ENCODE results near the gene SRSF12.
"Not testable (repeated sequence)": the region's sequence is repeated elsewhere in the genome, so short reads cannot be mapped to it uniquely, and the experiment has no call there.

Gene SRSF12

DNA sequence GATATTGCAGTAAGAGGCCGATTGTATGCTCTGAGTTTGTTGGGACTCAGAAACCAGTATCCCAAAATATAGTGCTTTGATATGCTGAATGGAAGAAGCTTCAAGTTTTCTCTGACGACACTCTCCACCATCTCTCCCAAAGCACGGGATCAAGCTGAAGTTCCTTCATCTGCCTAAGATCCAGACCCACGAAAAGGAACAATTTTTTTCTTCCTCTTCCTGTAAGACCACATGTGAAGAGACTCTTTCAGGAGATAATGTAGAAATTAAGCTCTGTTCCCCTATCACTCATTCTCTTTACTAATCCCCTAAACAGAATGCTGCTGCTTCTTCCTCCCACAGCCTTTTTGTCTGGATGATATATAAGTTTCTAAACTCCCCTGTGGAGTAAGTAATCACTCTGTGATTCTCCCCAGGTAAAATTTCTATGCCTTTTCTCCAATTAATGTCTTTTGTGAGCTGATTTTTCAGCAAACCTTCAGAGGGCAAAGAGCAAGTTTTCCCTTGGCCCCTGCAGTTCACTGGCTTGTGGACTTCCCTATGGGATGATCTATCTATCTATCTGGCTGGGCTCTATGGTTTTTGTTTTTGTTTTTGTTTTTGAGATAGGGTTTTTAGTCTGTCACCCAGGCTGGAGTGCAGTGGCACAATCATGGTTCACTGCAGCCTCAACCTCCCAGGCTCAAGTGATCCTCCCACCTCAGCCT, 50.8 kb downstream of the SRSF12 start:
- H4K5ac ChIP-seq (ENCODE audit: low read length) = no peak overlapping the region
- WGBS (ENCODE audit: extremely low coverage, insufficient coverage, low lambda C conversion rate) = no CpG with 5 or more reads among the region's 4 CpGs
- H3K9ac ChIP-seq (ENCODE audit: low read length) = no peak overlapping the region
- H3K27ac ChIP-seq (ENCODE audit: low read depth, low read length) = no peak overlapping the region
- H2BK120ac ChIP-seq (ENCODE audit: low read depth, low read length) = no peak overlapping the region
- no peaks in the 10 kb centered on the region for H3K4me1 ChIP-seq (ENCODE audit: control insufficient read depth, low read depth, low read length)
- no peak overlapping the region for H3K4ac ChIP-seq (ENCODE audit: low read depth, low read length)
- no peak overlapping the region for H4K8ac ChIP-seq (ENCODE audit: low read depth, low read length)
- H3K4me3 ChIP-seq (ENCODE audit: low read length) = no peak overlapping the region
- no peak overlapping the region for H2BK5ac ChIP-seq (ENCODE audit: low read length)
- no peak overlapping the region for H3K23ac ChIP-seq (ENCODE audit: low read length)
- no peak overlapping the region for H3K4me2 ChIP-seq (ENCODE audit: low read length)
- H3K79me1 ChIP-seq (ENCODE audit: low read length) = no peaks in the 10 kb centered on the region
- no peak for DNase-seq
- H2AK5ac ChIP-seq (ENCODE audit: low read length) = no peak overlapping the region
- H3K18ac ChIP-seq (ENCODE audit: low read length) = no peak overlapping the region
- H2BK15ac ChIP-seq (replicated peaks; ENCODE audit: low read depth) = no peak overlapping the region
- no peaks in the 10 kb centered on the region for H3K79me2 ChIP-seq (ENCODE audit: control insufficient read depth, insufficient read depth, low read length)
- H3K36me3 ChIP-seq (ENCODE audit: control insufficient read depth, insufficient read depth, low read length) = no peaks in the 10 kb centered on the region
- H3K56ac ChIP-seq (ENCODE audit: low read length) = no peak overlapping the region
- no peaks in the 10 kb centered on the region for H3K27me3 ChIP-seq (ENCODE audit: insufficient read depth, low read length, poor library complexity)

- not testable (repeated sequence) for H3K27me3 ChIP-seq (ENCODE audit: insufficient read depth, low read length, poor library complexity); H3K79me2 ChIP-seq (ENCODE audit: control insufficient read depth, insufficient read depth, low read length); H2AK5ac ChIP-seq (ENCODE audit: low read length); H3K23ac ChIP-seq (ENCODE audit: low read length); H3K79me1 ChIP-seq (ENCODE audit: low read length); H3K4me2 ChIP-seq (ENCODE audit: low read length); H3K27ac ChIP-seq (ENCODE audit: low read depth, low read length); H2BK120ac ChIP-seq (ENCODE audit: low read depth, low read length); H3K4me3 ChIP-seq (ENCODE audit: low read length); H3K9ac ChIP-seq (ENCODE audit: low read length); H3K4me1 ChIP-seq (ENCODE audit: control insufficient read depth, low read depth, low read length); H3K18ac ChIP-seq (ENCODE audit: low read length); H4K5ac ChIP-seq (ENCODE audit: low read length); H2BK15ac ChIP-seq (replicated peaks; ENCODE audit: low read depth); H3K4ac ChIP-seq (ENCODE audit: low read depth, low read length); H2BK5ac ChIP-seq (ENCODE audit: low read length); H4K8ac ChIP-seq (ENCODE audit: low read depth, low read length); H3K56ac ChIP-seq (ENCODE audit: low read length); DNase-seq; H3K36me3 ChIP-seq (ENCODE audit: control insufficient read depth, insufficient read depth, low read length)
- no CpG with 5 or more reads among the region's 9 CpGs for WGBS (ENCODE audit: extremely low coverage, insufficient coverage, low lambda C conversion rate)
Measured at GRCh38 chr6:89066121-89066520, 51.8 kb downstream of the SRSF12 start.

DNA sequence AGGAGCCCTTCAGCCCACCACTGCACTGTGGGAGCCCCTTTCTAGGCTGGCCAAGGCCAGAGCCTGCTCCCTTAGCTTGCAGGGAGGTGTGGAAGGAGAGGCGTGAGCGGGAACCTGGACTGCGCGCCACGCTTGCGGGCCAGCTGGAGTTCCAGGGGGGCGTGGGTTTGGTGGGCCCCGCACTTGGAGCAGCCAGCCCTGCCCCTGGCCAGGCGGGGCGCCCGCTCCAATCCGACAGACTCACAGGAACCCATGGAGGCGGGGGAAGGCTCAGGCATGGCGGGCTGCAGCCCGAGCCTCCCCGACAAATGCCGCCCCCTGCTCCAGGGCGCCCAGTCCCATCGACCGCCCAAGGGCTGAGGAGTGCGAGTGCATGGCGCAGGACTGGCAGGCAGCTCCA, 52.9 kb downstream of the SRSF12 start:
- not testable (repeated sequence) for H3K27me3 ChIP-seq (ENCODE audit: insufficient read depth, low read length, poor library complexity); H2BK120ac ChIP-seq (ENCODE audit: low read depth, low read length)

GRCh38 chr6:89063881-89064280, 54.0 kb downstream of the SRSF12 start:
- Histone ChIP-seq H3K36me3 (ENCODE audit: control insufficient read depth, insufficient read depth, low read length) (no peaks in the 10 kb centered on the region), H3K18ac (ENCODE audit: low read length) (no peak overlapping the region), H3K4me3 (ENCODE audit: low read length) (no peak overlapping the region), H3K79me1 (ENCODE audit: low read length) (no peaks in the 10 kb centered on the region), H3K27ac (ENCODE audit: low read depth, low read length) (no peak overlapping the region), H4K5ac (ENCODE audit: low read length) (no peak overlapping the region), H2AK5ac (ENCODE audit: low read length) (no peak overlapping the region), H3K4me1 (ENCODE audit: control insufficient read depth, low read depth, low read length) (no peaks in the 10 kb centered on the region), H2BK15ac (replicated peaks; ENCODE audit: low read depth) (no peak overlapping the region), H3K4ac (ENCODE audit: low read depth, low read length) (no peak overlapping the region), H2BK5ac (ENCODE audit: low read length) (no peak overlapping the region), H3K27me3 (ENCODE audit: insufficient read depth, low read length, poor library complexity) (no peaks in the 10 kb centered on the region), H3K56ac (ENCODE audit: low read length) (no peak overlapping the region), H3K9ac (ENCODE audit: low read length) (no peak overlapping the region), H3K4me2 (ENCODE audit: low read length) (no peak overlapping the region), H3K23ac (ENCODE audit: low read length) (no peak overlapping the region), H3K79me2 (ENCODE audit: control insufficient read depth, insufficient read depth, low read length) (no peaks in the 10 kb centered on the region), H2BK120ac (ENCODE audit: low read depth, low read length) (no peak overlapping the region), H4K8ac (ENCODE audit: low read depth, low read length) (no peak overlapping the region)
- WGBS (ENCODE audit: extremely low coverage, insufficient coverage, low lambda C conversion rate) = no CpG with 5 or more reads among the region's 1 CpG
- DNase-seq = no peak

More for the DNA sequence above, 52.9 kb downstream of the SRSF12 start:
- not testable (repeated sequence) for H3K9ac ChIP-seq (ENCODE audit: low read length); H3K4me1 ChIP-seq (ENCODE audit: control insufficient read depth, low read depth, low read length); H3K23ac ChIP-seq (ENCODE audit: low read length); H2BK15ac ChIP-seq (replicated peaks; ENCODE audit: low read depth); H2AK5ac ChIP-seq (ENCODE audit: low read length); H2BK5ac ChIP-seq (ENCODE audit: low read length); H3K4ac ChIP-seq (ENCODE audit: low read depth, low read length); H4K5ac ChIP-seq (ENCODE audit: low read length); H3K27ac ChIP-seq (ENCODE audit: low read depth, low read length); DNase-seq; H3K56ac ChIP-seq (ENCODE audit: low read length); H3K18ac ChIP-seq (ENCODE audit: low read length); H3K4me3 ChIP-seq (ENCODE audit: low read length); H3K4me2 ChIP-seq (ENCODE audit: low read length); H3K79me2 ChIP-seq (ENCODE audit: control insufficient read depth, insufficient read depth, low read length); H3K79me1 ChIP-seq (ENCODE audit: low read length); H3K36me3 ChIP-seq (ENCODE audit: control insufficient read depth, insufficient read depth, low read length); H4K8ac ChIP-seq (ENCODE audit: low read depth, low read length)
- WGBS (ENCODE audit: extremely low coverage, insufficient coverage, low lambda C conversion rate) = no CpG with 5 or more reads among the region's 22 CpGs

DNA sequence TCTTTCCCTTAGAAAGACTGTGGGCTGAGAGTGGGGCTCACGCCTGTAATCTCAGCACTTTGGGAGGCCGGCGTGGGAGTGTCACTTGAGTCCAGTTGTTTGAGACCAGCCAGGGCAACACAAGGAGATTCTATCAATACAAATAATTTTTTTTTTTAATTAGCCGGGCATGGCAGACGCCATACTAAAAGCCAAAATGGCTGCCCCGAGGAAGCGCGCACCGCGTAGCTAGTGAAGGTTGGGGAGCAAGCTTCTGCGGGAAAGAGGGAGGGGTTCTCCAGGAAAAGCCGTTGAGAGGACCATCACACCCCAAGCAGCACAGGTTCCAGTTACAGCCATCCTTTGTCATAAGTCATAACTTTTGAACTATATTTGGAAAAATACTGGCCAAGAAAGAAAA, 58.6 kb downstream of the SRSF12 start:
- Histone ChIP-seq H3K4ac (ENCODE audit: low read depth, low read length) (no peak overlapping the region), H3K27me3 (ENCODE audit: insufficient read depth, low read length, poor library complexity) (no peaks in the 10 kb centered on the region), H3K4me2 (ENCODE audit: low read length) (no peak overlapping the region), H2AK5ac (ENCODE audit: low read length) (no peak overlapping the region), H3K79me1 (ENCODE audit: low read length) (no peaks in the 10 kb centered on the region), H3K9ac (ENCODE audit: low read length) (no peak overlapping the region), H4K5ac (ENCODE audit: low read length) (no peak overlapping the region), H3K4me3 (ENCODE audit: low read length) (no peak overlapping the region), H3K79me2 (ENCODE audit: control insufficient read depth, insufficient read depth, low read length) (no peaks in the 10 kb centered on the region), H2BK15ac (replicated peaks; ENCODE audit: low read depth) (no peak overlapping the region), H3K36me3 (ENCODE audit: control insufficient read depth, insufficient read depth, low read length) (no peaks in the 10 kb centered on the region), H3K18ac (ENCODE audit: low read length) (no peak overlapping the region), H4K8ac (ENCODE audit: low read depth, low read length) (no peak overlapping the region), H3K56ac (ENCODE audit: low read length) (no peak overlapping the region), H3K4me1 (ENCODE audit: control insufficient read depth, low read depth, low read length) (no peaks in the 10 kb centered on the region), H2BK120ac (ENCODE audit: low read depth, low read length) (no peak overlapping the region), H3K27ac (ENCODE audit: low read depth, low read length) (no peak overlapping the region), H2BK5ac (ENCODE audit: low read length) (no peak overlapping the region), H3K23ac (ENCODE audit: low read length) (no peak overlapping the region)
- no CpG with 5 or more reads among the region's 12 CpGs for WGBS (ENCODE audit: extremely low coverage, insufficient coverage, low lambda C conversion rate)
- DNase-seq = no peak

DNA sequence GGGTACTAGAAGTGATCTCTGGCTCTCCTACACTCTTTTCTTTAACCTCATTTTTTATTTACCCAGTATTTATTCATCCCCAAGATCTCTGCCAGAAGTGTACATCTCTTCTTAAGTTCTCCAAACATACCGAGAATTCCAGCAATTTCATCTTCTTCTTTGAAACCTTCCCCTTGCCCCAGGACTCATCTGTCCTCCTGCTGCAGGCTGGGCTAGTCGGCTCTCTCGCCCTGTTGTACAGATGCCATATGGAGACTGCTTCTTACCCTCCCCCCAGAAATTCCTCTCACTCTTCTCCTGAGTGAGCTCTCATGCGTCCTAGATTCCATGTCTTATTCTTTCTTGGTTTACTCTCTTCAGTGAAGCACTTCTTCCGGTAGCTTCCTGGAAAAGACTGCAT, 59.2 kb downstream of the SRSF12 start:
- H3K27ac ChIP-seq (ENCODE audit: low read depth, low read length) = no peak overlapping the region
- no peak overlapping the region for H3K4me2 ChIP-seq (ENCODE audit: low read length)
- H2BK15ac ChIP-seq (replicated peaks; ENCODE audit: low read depth) = no peak overlapping the region
- no peaks in the 10 kb centered on the region for H3K27me3 ChIP-seq (ENCODE audit: insufficient read depth, low read length, poor library complexity)
- no peaks in the 10 kb centered on the region for H3K79me1 ChIP-seq (ENCODE audit: low read length)
- H2AK5ac ChIP-seq (ENCODE audit: low read length) = no peak overlapping the region
- no peak overlapping the region for H2BK5ac ChIP-seq (ENCODE audit: low read length)
- no CpG with 5 or more reads among the region's 5 CpGs for WGBS (ENCODE audit: extremely low coverage, insufficient coverage, low lambda C conversion rate)
- no peak overlapping the region for H2BK120ac ChIP-seq (ENCODE audit: low read depth, low read length)
- no peak overlapping the region for H4K8ac ChIP-seq (ENCODE audit: low read depth, low read length)
- no peaks in the 10 kb centered on the region for H3K36me3 ChIP-seq (ENCODE audit: control insufficient read depth, insufficient read depth, low read length)
- no peaks in the 10 kb centered on the region for H3K79me2 ChIP-seq (ENCODE audit: control insufficient read depth, insufficient read depth, low read length)
- no peak overlapping the region for H3K4me3 ChIP-seq (ENCODE audit: low read length)
- H3K4ac ChIP-seq (ENCODE audit: low read depth, low read length) = no peak overlapping the region
- no peak overlapping the region for H3K9ac ChIP-seq (ENCODE audit: low read length)
- no peak for DNase-seq
- H3K23ac ChIP-seq (ENCODE audit: low read length) = no peak overlapping the region
- no peak overlapping the region for H4K5ac ChIP-seq (ENCODE audit: low read length)
- H3K56ac ChIP-seq (ENCODE audit: low read length) = no peak overlapping the region
- no peak overlapping the region for H3K18ac ChIP-seq (ENCODE audit: low read length)
- H3K4me1 ChIP-seq (ENCODE audit: control insufficient read depth, low read depth, low read length) = no peaks in the 10 kb centered on the region
